HepG2 (cell line): ENCODE data around the gene RBMS2. TPM values are rescaled to one million over a fixed set of nuclear protein-coding genes. Genes with fewer than 3 reads are reported as not detected.

Experiments used
- ATAC-seq: fragments of 200-7000 bp; cut with Tn5 transposase; 3 replicates; pipeline ENCODE4 v1.9.1; 2020; ENCODE audit warnings: mild to moderate bottlenecking, moderate library complexity
- BruUV-seq: library from RNA; stranded (reverse); fragments of 400-500 nt; replicated peaks from 2 replicates; lab custom pipeline; 2021; lab: Mats Ljungman, UMichigan
- CTCF ChIA-PET: fragments of 300-600 bp; formaldehyde crosslinking; extraction: SDS; loops from one replicate; lab custom pipeline; 2021; ENCODE audit warnings: low total read pairs, inconsistent platforms, low intra/inter-chr PET ratio; lab: Yijun Ruan, JAX
- POLR2A ChIA-PET: fragments of 350-600 bp; sonication (Branson Sonifier 250); formaldehyde crosslinking; loops from one replicate; lab custom pipeline; 2020; ENCODE audit warnings: antibody characterized with exemption, inconsistent platforms; lab: Yijun Ruan, JAX
- DNase-seq: peaks from one replicate; pipeline ENCODE4 v3.0.0-alpha.2; 2015; ENCODE audit warnings: low spot score
- FAIRE-seq: peaks from 3 replicates; lab custom pipeline; 2011; peaks lifted over from hg19 to GRCh38; lab: Jason Lieb, UNC
- H2AFZ ChIP-seq: one replicate; pipeline ENCODE4 v1.6.1; 2011; ENCODE audit warnings: low read length, inconsistent platforms
- H3K27ac ChIP-seq: fragments of 300-600 bp; 3 replicates; pipeline ENCODE4 v1.8.0; 2011; ENCODE audit warnings: mixed run types, mild to moderate bottlenecking, mixed read lengths, low read length, inconsistent platforms; ENCODE audit not compliant: insufficient read depth; ENCODE audit errors: extremely low read length
- H3K27me3 ChIP-seq, 2 experiments: fragments of 200-600 bp in 1 of 2; 2 replicates in 1 of 2; 3 replicates in 1 of 2; pipeline versions ENCODE4 v1.6.0 to v1.8.0; 2011; ENCODE audit warnings: low read length in 2 of 2, mild to moderate bottlenecking in 2 of 2, moderate library complexity in 2 of 2, inconsistent platforms in 1 of 2; ENCODE audit not compliant: insufficient read depth in 2 of 2, control insufficient read depth in 1 of 2
- H3K36me3 ChIP-seq, 2 experiments: fragments of 200-600 bp in 1 of 2; replicated peaks in 1 of 2; 2 replicates in 1 of 2; 3 replicates in 1 of 2; pipeline versions ENCODE4 v1.5.1 to v1.8.0; 2011; ENCODE audit warnings: low read length in 2 of 2, inconsistent platforms in 1 of 2; ENCODE audit not compliant: insufficient read depth in 2 of 2, control insufficient read depth in 1 of 2
- H3K4me1 ChIP-seq: 2 replicates; pipeline ENCODE4 v1.5.1; 2012; ENCODE audit warnings: low read length, inconsistent platforms; ENCODE audit not compliant: insufficient read depth
- H3K4me2 ChIP-seq: 2 replicates; pipeline ENCODE4 v1.6.0; 2011; ENCODE audit warnings: low read depth, low read length, inconsistent platforms
- H3K4me3 ChIP-seq, 3 experiments: fragments of 200-600 bp in 1 of 3; sonication (generic), shearing (Covaris generic) in 1 of 3; replicated peaks in 1 of 3; 2 replicates each; pipeline ENCODE4 v1.5.1; 2011 to 2016; ENCODE audit warnings: low read length in 3 of 3, inconsistent platforms in 2 of 3, low read depth in 2 of 3, mild to moderate bottlenecking in 2 of 3, control low read depth in 1 of 3, mixed read lengths in 1 of 3; ENCODE audit not compliant: insufficient read depth in 1 of 3
- H3K79me2 ChIP-seq: one replicate; pipeline ENCODE4 v1.6.1; 2011; ENCODE audit warnings: low read length, inconsistent platforms; ENCODE audit not compliant: insufficient read depth
- H3K9ac ChIP-seq: 2 replicates; pipeline ENCODE4 v1.6.0; 2011; ENCODE audit warnings: mild to moderate bottlenecking, low read depth, low read length, inconsistent platforms; ENCODE audit not compliant: insufficient read depth
- H3K9me3 ChIP-seq: 2 replicates; pipeline ENCODE4 v1.5.1; 2012; ENCODE audit warnings: mild to moderate bottlenecking, low read length
- H4K20me1 ChIP-seq: 2 replicates; pipeline ENCODE4 v1.6.0; 2011; ENCODE audit warnings: inconsistent platforms, mild to moderate bottlenecking, low read length, moderate library complexity; ENCODE audit not compliant: insufficient read depth
- IKZF4 ChIP-seq: sonication (generic); formaldehyde crosslinking; IDR thresholded peaks from 2 replicates; pipeline ENCODE4 v1.5.1; 2020; ENCODE audit warnings: borderline replicate concordance, mild to moderate bottlenecking, low read depth, missing genetic modification reagents; ENCODE audit errors: not compliant biosample characterization
- KDM3A ChIP-seq: IDR thresholded peaks from 2 replicates; pipeline ENCODE4 v1.6.1; 2018; ENCODE audit warnings: low read depth, missing compliant biosample characterization
- MED8 ChIP-seq: sonication (generic); formaldehyde crosslinking; IDR thresholded peaks from 2 replicates; pipeline ENCODE4 v1.8.1; 2023; ENCODE audit warnings: mild to moderate bottlenecking, missing genetic modification reagents; ENCODE audit not compliant: insufficient replicate concordance
- RNF2 ChIP-seq: fragments of 450-650 bp; conservative IDR thresholded peaks from 2 replicates; pipeline ENCODE4 v1.6.1; 2016; ENCODE audit warnings: low read depth
- WGBS: methylation state at CpG from one replicate; pipeline ENCODE4 v1.1.6; 2017; ENCODE audit warnings: low lambda C conversion rate; 5-methylcytosine and 5-hydroxymethylcytosine counted together
- in situ Hi-C: cut with HindIII; loops from 2 replicates; pipeline ENCODE4 v1.10.0; 2017; ENCODE audit warnings: low pct_unique_long_range_greater_than_20kb; ENCODE audit not compliant: extremely low pct_ligation_motif_present
- intact Hi-C: fragments of 100-400 bp; cut with micrococcal nuclease; formaldehyde crosslinking; loops from one replicate; pipeline ENCODE4 v1.10.0; 2022; ENCODE audit not compliant: unreplicated experiment
- polyA plus RNA-seq, 8 experiments: library from polyadenylated mRNA; depleted of rRNA in 3 of 8; stranded (reverse) in 7 of 8; unstranded in 1 of 8; fragments of >200 nt; fragmentation: Illumina TruSeq in 4 of 8; extraction: Trizol in 4 of 8; gene quantifications; 2 replicates each; pipeline versions ENCODE4 v1.2.1 to v1.2.3, GENCODE V29; 2011 to 2016; ENCODE audit warnings: low read depth in 4 of 8, missing spikeins in 1 of 8, mixed read lengths in 1 of 8; ENCODE audit not compliant: insufficient read depth in 1 of 8
- total RNA-seq, 5 experiments: library from RNA; depleted of rRNA; stranded (reverse); fragments of >200 nt; fragmentation: Illumina TruSeq; extraction: Trizol; gene quantifications; 2 replicates each; pipeline ENCODE4 v1.2.3, GENCODE V29; 2016; ENCODE audit warnings: low read depth in 1 of 5
- TF ChIP-seq, protein P1 (sequence below): sonication (generic); formaldehyde crosslinking; IDR thresholded peaks from 2 replicates; pipeline ENCODE4 v1.4.0; 2020; ENCODE audit warnings: missing genetic modification reagents
- TF ChIP-seq, protein P2 (sequence below): sonication (generic); formaldehyde crosslinking; IDR thresholded peaks from 2 replicates; pipeline ENCODE4 v1.5.1; 2020; ENCODE audit warnings: mild to moderate bottlenecking, moderate library complexity, missing genetic modification reagents
- TF ChIP-seq, protein P3 (sequence below): sonication (generic); formaldehyde crosslinking; IDR thresholded peaks from 2 replicates; pipeline ENCODE4 v1.8.1; 2022; ENCODE audit warnings: low read depth, mild to moderate bottlenecking, missing genetic modification reagents
- TF ChIP-seq, protein P4 (sequence below): sonication (generic); formaldehyde crosslinking; IDR thresholded peaks from 2 replicates; pipeline ENCODE4 v1.5.0; 2020; ENCODE audit warnings: mild to moderate bottlenecking, missing genetic modification reagents, borderline replicate concordance

Gene RBMS2
- total and polyA plus RNA-seq, 2 of the 13 experiments (the other 11 are each of a cell fraction or from before 2014, with no cell fraction given), result 0.53 to 7.4 TPM

DNA sequence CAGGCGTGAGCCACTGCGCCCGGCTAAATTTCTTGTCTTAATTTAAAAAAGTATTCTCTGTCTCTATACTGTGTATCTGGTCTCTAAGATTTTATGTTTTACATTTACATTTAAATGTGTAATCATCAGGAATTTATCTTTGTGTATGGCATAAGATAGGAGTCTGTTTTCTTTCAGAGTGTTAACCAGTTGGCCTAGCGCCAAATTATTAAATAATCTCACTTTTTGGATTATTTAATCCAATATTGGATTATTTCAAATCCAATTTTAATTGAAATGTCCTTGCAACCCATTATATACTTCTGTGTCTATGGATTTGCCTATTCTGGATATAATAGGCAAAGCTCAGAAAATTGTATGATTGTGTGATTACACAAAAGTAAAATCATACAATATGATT is 63.5 kb downstream of the RBMS2 start:
- in situ Hi-C loops, result no loop called here
- TF ChIP-seq, protein P1, sequence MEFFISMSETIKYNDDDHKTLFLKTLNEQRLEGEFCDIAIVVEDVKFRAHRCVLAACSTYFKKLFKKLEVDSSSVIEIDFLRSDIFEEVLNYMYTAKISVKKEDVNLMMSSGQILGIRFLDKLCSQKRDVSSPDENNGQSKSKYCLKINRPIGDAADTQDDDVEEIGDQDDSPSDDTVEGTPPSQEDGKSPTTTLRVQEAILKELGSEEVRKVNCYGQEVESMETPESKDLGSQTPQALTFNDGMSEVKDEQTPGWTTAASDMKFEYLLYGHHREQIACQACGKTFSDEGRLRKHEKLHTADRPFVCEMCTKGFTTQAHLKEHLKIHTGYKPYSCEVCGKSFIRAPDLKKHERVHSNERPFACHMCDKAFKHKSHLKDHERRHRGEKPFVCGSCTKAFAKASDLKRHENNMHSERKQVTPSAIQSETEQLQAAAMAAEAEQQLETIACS (CRISPR knock-in tag), result no peak
- TF ChIP-seq, protein P2, sequence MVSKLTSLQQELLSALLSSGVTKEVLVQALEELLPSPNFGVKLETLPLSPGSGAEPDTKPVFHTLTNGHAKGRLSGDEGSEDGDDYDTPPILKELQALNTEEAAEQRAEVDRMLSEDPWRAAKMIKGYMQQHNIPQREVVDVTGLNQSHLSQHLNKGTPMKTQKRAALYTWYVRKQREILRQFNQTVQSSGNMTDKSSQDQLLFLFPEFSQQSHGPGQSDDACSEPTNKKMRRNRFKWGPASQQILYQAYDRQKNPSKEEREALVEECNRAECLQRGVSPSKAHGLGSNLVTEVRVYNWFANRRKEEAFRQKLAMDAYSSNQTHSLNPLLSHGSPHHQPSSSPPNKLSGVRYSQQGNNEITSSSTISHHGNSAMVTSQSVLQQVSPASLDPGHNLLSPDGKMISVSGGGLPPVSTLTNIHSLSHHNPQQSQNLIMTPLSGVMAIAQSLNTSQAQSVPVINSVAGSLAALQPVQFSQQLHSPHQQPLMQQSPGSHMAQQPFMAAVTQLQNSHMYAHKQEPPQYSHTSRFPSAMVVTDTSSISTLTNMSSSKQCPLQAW (CRISPR knock-in tag), result no peak
- no peak for TF ChIP-seq IKZF4
- TF ChIP-seq, protein P3, sequence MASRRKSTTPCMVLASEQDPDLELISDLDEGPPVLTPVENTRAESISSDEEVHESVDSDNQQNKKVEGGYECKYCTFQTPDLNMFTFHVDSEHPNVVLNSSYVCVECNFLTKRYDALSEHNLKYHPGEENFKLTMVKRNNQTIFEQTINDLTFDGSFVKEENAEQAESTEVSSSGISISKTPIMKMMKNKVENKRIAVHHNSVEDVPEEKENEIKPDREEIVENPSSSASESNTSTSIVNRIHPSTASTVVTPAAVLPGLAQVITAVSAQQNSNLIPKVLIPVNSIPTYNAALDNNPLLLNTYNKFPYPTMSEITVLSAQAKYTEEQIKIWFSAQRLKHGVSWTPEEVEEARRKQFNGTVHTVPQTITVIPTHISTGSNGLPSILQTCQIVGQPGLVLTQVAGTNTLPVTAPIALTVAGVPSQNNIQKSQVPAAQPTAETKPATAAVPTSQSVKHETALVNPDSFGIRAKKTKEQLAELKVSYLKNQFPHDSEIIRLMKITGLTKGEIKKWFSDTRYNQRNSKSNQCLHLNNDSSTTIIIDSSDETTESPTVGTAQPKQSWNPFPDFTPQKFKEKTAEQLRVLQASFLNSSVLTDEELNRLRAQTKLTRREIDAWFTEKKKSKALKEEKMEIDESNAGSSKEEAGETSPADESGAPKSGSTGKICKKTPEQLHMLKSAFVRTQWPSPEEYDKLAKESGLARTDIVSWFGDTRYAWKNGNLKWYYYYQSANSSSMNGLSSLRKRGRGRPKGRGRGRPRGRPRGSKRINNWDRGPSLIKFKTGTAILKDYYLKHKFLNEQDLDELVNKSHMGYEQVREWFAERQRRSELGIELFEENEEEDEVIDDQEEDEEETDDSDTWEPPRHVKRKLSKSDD (CRISPR knock-in tag), result no peak
- TF ChIP-seq, protein P4, sequence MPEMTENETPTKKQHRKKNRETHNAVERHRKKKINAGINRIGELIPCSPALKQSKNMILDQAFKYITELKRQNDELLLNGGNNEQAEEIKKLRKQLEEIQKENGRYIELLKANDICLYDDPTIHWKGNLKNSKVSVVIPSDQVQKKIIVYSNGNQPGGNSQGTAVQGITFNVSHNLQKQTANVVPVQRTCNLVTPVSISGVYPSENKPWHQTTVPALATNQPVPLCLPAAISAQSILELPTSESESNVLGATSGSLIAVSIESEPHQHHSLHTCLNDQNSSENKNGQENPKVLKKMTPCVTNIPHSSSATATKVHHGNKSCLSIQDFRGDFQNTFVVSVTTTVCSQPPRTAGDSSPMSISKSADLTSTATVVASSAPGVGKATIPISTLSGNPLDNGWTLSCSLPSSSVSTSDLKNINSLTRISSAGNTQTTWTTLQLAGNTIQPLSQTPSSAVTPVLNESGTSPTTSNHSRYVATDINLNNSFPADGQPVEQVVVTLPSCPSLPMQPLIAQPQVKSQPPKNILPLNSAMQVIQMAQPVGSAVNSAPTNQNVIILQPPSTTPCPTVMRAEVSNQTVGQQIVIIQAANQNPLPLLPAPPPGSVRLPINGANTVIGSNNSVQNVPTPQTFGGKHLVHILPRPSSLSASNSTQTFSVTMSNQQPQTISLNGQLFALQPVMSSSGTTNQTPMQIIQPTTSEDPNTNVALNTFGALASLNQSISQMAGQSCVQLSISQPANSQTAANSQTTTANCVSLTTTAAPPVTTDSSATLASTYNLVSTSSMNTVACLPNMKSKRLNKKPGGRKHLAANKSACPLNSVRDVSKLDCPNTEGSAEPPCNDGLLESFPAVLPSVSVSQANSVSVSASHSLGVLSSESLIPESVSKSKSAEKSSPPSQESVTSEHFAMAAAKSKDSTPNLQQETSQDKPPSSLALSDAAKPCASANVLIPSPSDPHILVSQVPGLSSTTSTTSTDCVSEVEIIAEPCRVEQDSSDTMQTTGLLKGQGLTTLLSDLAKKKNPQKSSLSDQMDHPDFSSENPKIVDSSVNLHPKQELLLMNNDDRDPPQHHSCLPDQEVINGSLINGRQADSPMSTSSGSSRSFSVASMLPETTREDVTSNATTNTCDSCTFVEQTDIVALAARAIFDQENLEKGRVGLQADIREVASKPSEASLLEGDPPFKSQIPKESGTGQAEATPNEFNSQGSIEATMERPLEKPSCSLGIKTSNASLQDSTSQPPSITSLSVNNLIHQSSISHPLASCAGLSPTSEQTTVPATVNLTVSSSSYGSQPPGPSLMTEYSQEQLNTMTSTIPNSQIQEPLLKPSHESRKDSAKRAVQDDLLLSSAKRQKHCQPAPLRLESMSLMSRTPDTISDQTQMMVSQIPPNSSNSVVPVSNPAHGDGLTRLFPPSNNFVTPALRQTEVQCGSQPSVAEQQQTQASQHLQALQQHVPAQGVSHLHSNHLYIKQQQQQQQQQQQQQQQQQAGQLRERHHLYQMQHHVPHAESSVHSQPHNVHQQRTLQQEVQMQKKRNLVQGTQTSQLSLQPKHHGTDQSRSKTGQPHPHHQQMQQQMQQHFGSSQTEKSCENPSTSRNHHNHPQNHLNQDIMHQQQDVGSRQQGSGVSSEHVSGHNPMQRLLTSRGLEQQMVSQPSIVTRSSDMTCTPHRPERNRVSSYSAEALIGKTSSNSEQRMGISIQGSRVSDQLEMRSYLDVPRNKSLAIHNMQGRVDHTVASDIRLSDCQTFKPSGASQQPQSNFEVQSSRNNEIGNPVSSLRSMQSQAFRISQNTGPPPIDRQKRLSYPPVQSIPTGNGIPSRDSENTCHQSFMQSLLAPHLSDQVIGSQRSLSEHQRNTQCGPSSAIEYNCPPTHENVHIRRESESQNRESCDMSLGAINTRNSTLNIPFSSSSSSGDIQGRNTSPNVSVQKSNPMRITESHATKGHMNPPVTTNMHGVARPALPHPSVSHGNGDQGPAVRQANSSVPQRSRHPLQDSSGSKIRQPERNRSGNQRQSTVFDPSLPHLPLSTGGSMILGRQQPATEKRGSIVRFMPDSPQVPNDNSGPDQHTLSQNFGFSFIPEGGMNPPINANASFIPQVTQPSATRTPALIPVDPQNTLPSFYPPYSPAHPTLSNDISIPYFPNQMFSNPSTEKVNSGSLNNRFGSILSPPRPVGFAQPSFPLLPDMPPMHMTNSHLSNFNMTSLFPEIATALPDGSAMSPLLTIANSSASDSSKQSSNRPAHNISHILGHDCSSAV (CRISPR knock-in tag), result no peak
- no peak for TF ChIP-seq RNF2
- TF ChIP-seq MED8, result no peak
- no peak for TF ChIP-seq KDM3A (CRISPR knock-in tag)

More for the DNA sequence above, 63.5 kb downstream of the RBMS2 start:
- 92% methylated on average over 4 of the region's 4 CpGs for WGBS
- Histone ChIP-seq H3K79me2 (no peaks in the 10 kb centered on the region), H3K27me3 (no peaks in the 10 kb centered on the region), H3K36me3 (no peaks in the 10 kb centered on the region; a peak in 1 of 5 replicates), H4K20me1 (no peaks in the 10 kb centered on the region), H3K27ac (no peak overlapping the region), H3K9ac (no peak overlapping the region), H3K9me3 (no peaks in the 10 kb centered on the region), H2AFZ (no peak overlapping the region), H3K4me3 (no peak overlapping the region), H3K4me2 (no peak overlapping the region), H3K4me1 (peaks cover 14% of the 10 kb centered on the region)
- ChIA-PET POLR2A (no interaction called here), CTCF (no interaction called here)
- ATAC-seq (no peak), DNase-seq (no peak), FAIRE-seq (no peak)
- intact Hi-C loops, result no loop called here
- no TSS peak for BruUV-seq
